Neural progenitor cell (in vitro differentiated cells): ENCODE data around the gene GPRIN3. TPM values are rescaled to one million over a fixed set of nuclear protein-coding genes. Genes with fewer than 3 reads are reported as not detected.

Source experiments
- DNase-seq: peaks from one replicate; pipeline ENCODE4 v3.0.0-alpha.2; 2016; ENCODE audit warnings: low spot score
- H2AFZ ChIP-seq: fragments of 200-600 bp; sonication (generic); replicated peaks from 2 replicates; pipeline ENCODE4 v1.6.1; 2016; ENCODE audit warnings: antibody characterized with exemption
- H3F3A ChIP-seq: fragments of 200-600 bp; sonication (generic); 2 replicates; pipeline ENCODE4 v1.6.1; 2016; ENCODE audit warnings: antibody characterized with exemption, low read depth
- H3K27ac ChIP-seq: fragments of 200-600 bp; sonication (generic); 2 replicates; pipeline ENCODE4 v1.5.1; 2016; ENCODE audit warnings: mild to moderate bottlenecking
- H3K27me3 ChIP-seq: fragments of 200-600 bp; sonication (generic); 2 replicates; pipeline ENCODE4 v1.6.1; 2016; ENCODE audit warnings: mild to moderate bottlenecking, moderate library complexity
- H3K36me3 ChIP-seq: fragments of 200-600 bp; sonication (generic); 2 replicates; pipeline ENCODE4 v1.5.1; 2016
- H3K4me1 ChIP-seq: fragments of 200-600 bp; sonication (generic); 2 replicates; pipeline ENCODE4 v1.6.1; 2016; ENCODE audit warnings: mixed run types
- H3K4me2 ChIP-seq: fragments of 200-600 bp; sonication (generic); 2 replicates; pipeline ENCODE4 v1.6.1; 2016
- H3K4me3 ChIP-seq: fragments of 200-600 bp; sonication (generic); 2 replicates; pipeline ENCODE4 v1.5.1; 2016
- H3K79me2 ChIP-seq: fragments of 200-600 bp; sonication (generic); 2 replicates; pipeline ENCODE4 v1.6.1; 2016; ENCODE audit warnings: low read depth
- H3K9ac ChIP-seq: fragments of 200-600 bp; sonication (generic); 2 replicates; pipeline ENCODE4 v1.6.1; 2016
- H3K9me3 ChIP-seq: fragments of 200-600 bp; sonication (generic); 2 replicates; pipeline ENCODE4 v1.5.1; 2016; ENCODE audit warnings: low read depth
- H4K20me1 ChIP-seq: fragments of 200-600 bp; sonication (generic); 2 replicates; pipeline ENCODE4 v1.6.1; 2016; ENCODE audit warnings: low read depth
- H3K27ac Mint-ChIP-seq: 3 replicates; pipeline ENCODE4 v1.8.0; 2021; ENCODE audit warnings: mixed read lengths
- H3K27me3 Mint-ChIP-seq: 2 replicates; pipeline ENCODE4 v1.8.0; 2022; ENCODE audit warnings: low read depth, mild to moderate bottlenecking, inconsistent platforms, moderate library complexity, mixed read lengths; ENCODE audit not compliant: insufficient read depth
- H3K36me3 Mint-ChIP-seq: 3 replicates; pipeline ENCODE4 v1.8.0; 2021; ENCODE audit warnings: mixed read lengths
- H3K4me1 Mint-ChIP-seq: 3 replicates; pipeline ENCODE4 v1.8.0; 2021; ENCODE audit warnings: mixed read lengths
- H3K4me3 Mint-ChIP-seq: 3 replicates; pipeline ENCODE4 v1.8.0; 2021; ENCODE audit warnings: mild to moderate bottlenecking, moderate library complexity, mixed read lengths
- H3K9me3 Mint-ChIP-seq: 3 replicates; pipeline ENCODE4 v1.8.0; 2020; ENCODE audit warnings: mixed read lengths
- CTCF ChIP-seq: fragments of 200-600 bp; sonication (generic); IDR thresholded peaks from 2 replicates; pipeline ENCODE4 v1.5.1; 2017; ENCODE audit warnings: antibody characterized with exemption, mild to moderate bottlenecking
- EZH2 ChIP-seq: fragments of 200-600 bp; sonication (generic); IDR thresholded peaks from 2 replicates; pipeline ENCODE4 v1.6.1; 2017; ENCODE audit warnings: antibody characterized with exemption, mild to moderate bottlenecking, moderate library complexity
- EZH2phosphoT487 ChIP-seq: fragments of 200-600 bp; sonication (generic); IDR thresholded peaks from 2 replicates; pipeline ENCODE4 v1.6.1; 2017; ENCODE audit warnings: antibody characterized with exemption
- total RNA-seq: library from RNA; depleted of rRNA; stranded (reverse); fragments of >200 nt; gene quantifications from 2 replicates; pipeline ENCODE4 v1.2.3, GENCODE V29; 2015; ENCODE audit warnings: low replicate concordance

GPRIN3 gene
- total RNA-seq, 1 donor from 2014 or later, result 0.15 TPM

- Histone ChIP-seq H3K4me3 (no peak overlapping the region), H3K9ac (no peak overlapping the region), H3F3A (no peaks in the 10 kb centered on the region), H4K20me1 (no peaks in the 10 kb centered on the region), H3K27ac (no peak overlapping the region), H3K4me2 (no peak overlapping the region), H3K4me1 (peaks cover 12% of the 10 kb centered on the region), H3K79me2 (no peaks in the 10 kb centered on the region), H3K9me3 (no peaks in the 10 kb centered on the region), H3K36me3 (no peaks in the 10 kb centered on the region), H2AFZ (no peak overlapping the region), H3K27me3 (no peaks in the 10 kb centered on the region)
- no peak for DNase-seq
- Mint-ChIP-seq H3K4me3 (no peak overlapping the region), H3K36me3 (no peaks in the 10 kb centered on the region), H3K4me1 (peaks cover 5% of the 10 kb centered on the region), H3K9me3 (no peaks in the 10 kb centered on the region), H3K27me3 (peaks cover 4% of the 10 kb centered on the region), H3K27ac (no peak overlapping the region)
- TF ChIP-seq EZH2, result no peak
- no peak for TF ChIP-seq CTCF
- no peak for TF ChIP-seq EZH2phosphoT487
Measured at GRCh38 chr4:89253311-89253710, 54.3 kb downstream of the GPRIN3 start.

GRCh38 chr4:89251396-89251795 is 56.2 kb downstream of the GPRIN3 start:
- Histone ChIP-seq H2AFZ (no peak overlapping the region), H3K4me2 (no peak overlapping the region), H3K4me1 (peaks cover 4% of the 10 kb centered on the region), H3K27me3 (no peaks in the 10 kb centered on the region), H4K20me1 (no peaks in the 10 kb centered on the region), H3K4me3 (no peak overlapping the region), H3K79me2 (no peaks in the 10 kb centered on the region), H3K9me3 (no peaks in the 10 kb centered on the region), H3K27ac (no peak overlapping the region), H3F3A (no peaks in the 10 kb centered on the region), H3K36me3 (no peaks in the 10 kb centered on the region), H3K9ac (no peak overlapping the region)
- Mint-ChIP-seq H3K4me1 (peaks cover 5% of the 10 kb centered on the region), H3K9me3 (no peaks in the 10 kb centered on the region), H3K27ac (no peak overlapping the region), H3K4me3 (no peak overlapping the region), H3K27me3 (peaks cover 4% of the 10 kb centered on the region), H3K36me3 (no peaks in the 10 kb centered on the region)
- TF ChIP-seq EZH2phosphoT487 (no peak), CTCF (no peak), EZH2 (no peak)
- DNase-seq, result no peak

- peaks cover 7% of the 10 kb centered on the region for H3K27me3 Mint-ChIP-seq
Measured at GRCh38 chr4:89249716-89250361, 57.8 kb downstream of the GPRIN3 start.

More at GRCh38 chr4:89249716-89250361, 57.8 kb downstream of the GPRIN3 start:
- no peak overlapping the region for H3K27ac Mint-ChIP-seq
- Histone ChIP-seq H3K4me1 (peaks cover 3% of the 10 kb centered on the region), H3K79me2 (no peaks in the 10 kb centered on the region), H3K4me2 (no peak overlapping the region), H3K4me3 (no peak overlapping the region), H4K20me1 (no peaks in the 10 kb centered on the region), H3F3A (no peaks in the 10 kb centered on the region), H3K9me3 (no peaks in the 10 kb centered on the region), H2AFZ (no peak overlapping the region), H3K9ac (no peak overlapping the region), H3K36me3 (no peaks in the 10 kb centered on the region), H3K27ac (no peak overlapping the region), H3K27me3 (no peaks in the 10 kb centered on the region)
- no peaks in the 10 kb centered on the region for H3K9me3 Mint-ChIP-seq
- H3K36me3 Mint-ChIP-seq, result no peaks in the 10 kb centered on the region
- TF ChIP-seq EZH2phosphoT487 (no peak), EZH2 (no peak), CTCF (no peak)
- no peak for DNase-seq
- H3K4me3 Mint-ChIP-seq, result no peak overlapping the region
- H3K4me1 Mint-ChIP-seq, result peaks cover 5% of the 10 kb centered on the region
